ENCODE results near the gene SLC9A5. TPM values are rescaled to one million over a fixed set of nuclear protein-coding genes. Genes with fewer than 3 reads are reported as not detected.

The SLC9A5 gene
- total and polyA plus RNA-seq, 2 donors (not counting 3 experiments of a cell fraction or from before 2014, with no cell fraction given) = 2.7 to 2.8 TPM

DNA sequence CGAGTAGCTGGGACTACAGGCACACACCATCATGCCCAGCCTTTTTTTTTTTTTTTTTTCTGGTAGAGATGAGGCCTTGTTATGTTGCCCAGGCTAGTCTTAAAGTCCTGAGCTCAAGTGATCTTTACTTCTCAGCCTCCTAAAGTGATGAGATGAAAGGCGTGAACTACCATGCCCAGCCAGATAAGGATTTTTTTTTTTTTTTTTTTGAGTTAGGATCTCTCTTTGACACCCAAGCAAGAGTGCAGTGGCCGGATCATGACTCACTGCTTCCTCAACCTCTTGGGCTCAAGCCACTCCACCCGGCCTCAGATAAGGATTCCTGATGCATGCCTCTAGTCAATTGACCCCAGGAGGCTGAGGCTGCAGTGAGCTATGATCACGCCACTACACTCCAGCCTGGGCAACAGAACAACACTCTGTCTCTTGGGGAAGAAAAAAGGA lies 19.4 kb downstream of the SLC9A5 start:
- H4K20me1 ChIP-seq (replicated peaks; ENCODE audit: control insufficient read depth, extremely low read depth, insufficient read depth, low read length) = no peaks in the 10 kb centered on the region
- no peaks in the 10 kb centered on the region for H3K36me3 ChIP-seq (ENCODE audit: control insufficient read depth in 2 of 2, extremely low read depth in 1 of 2, insufficient read depth in 2 of 2, low read length in 2 of 2)
- peak; percentile 87 for DNase-seq (ENCODE audit: low read depth, low spot score)
- peak overlapping the region; percentile 43 for H3K27ac ChIP-seq (ENCODE audit: insufficient read depth, low read depth, low read length)
- no peak overlapping the region for H3K9ac ChIP-seq (replicated peaks; ENCODE audit: extremely low read depth, insufficient read depth, low read length)
- peaks cover 23% of the 10 kb centered on the region for H3K4me1 ChIP-seq (ENCODE audit: control insufficient read depth, extremely low read depth, insufficient read depth, low read length)
- no peaks in the 10 kb centered on the region for H3K27me3 ChIP-seq (ENCODE audit: control insufficient read depth in 2 of 2, insufficient read depth in 2 of 2, low read length in 2 of 2)
- FAIRE-seq = peak; percentile 98
- ChIA-PET CTCF (interaction anchor here (0.6 to 2.0 kb wide), 7 partner anchors 10 to 176 kb away, joined by 3 to 10 read pairs (median 3); no protein-coding TSS in a partner anchor), POLR2A (interaction anchor here (0.7 to 1.2 kb wide), 3 partner anchors 20 to 253 kb away, joined by 6 to 9 read pairs (median 7); no protein-coding TSS in a partner anchor)
- H3K4me2 ChIP-seq (ENCODE audit: insufficient read depth, low read length) = no peak overlapping the region
- H3K9me1 ChIP-seq (replicated peaks; ENCODE audit: control insufficient read depth, extremely low read depth, insufficient read depth, low read length) = no peaks in the 10 kb centered on the region
- dilution Hi-C loops (cut with MboI; ENCODE audit: extremely low pct_ligation_motif_present, low sequenced_read_pairs) = no loop called here
- intact Hi-C loops (cut with micrococcal nuclease) = loop anchor here (1.0 kb wide), 2 partner anchors 9 to 21 kb away; partner anchors contain the start of gene FHOD1
- H3K79me2 ChIP-seq (ENCODE audit: control insufficient read depth, insufficient read depth, low read length) = no peaks in the 10 kb centered on the region
- BruUV-seq (replicated peaks) = no TSS peak
- TF ChIP-seq POLR2AphosphoS5 (IDR thresholded peaks at IDR 0.05; ENCODE audit: insufficient read depth, low read depth, low read length) (peak; percentile 68), POLR2A (IDR thresholded peaks at IDR 0.05; ENCODE audit: low read depth, low read length) (peak; percentile 26), CTCF (IDR thresholded peaks at IDR 0.05; ENCODE audit: extremely low read depth in 1 of 2, insufficient read depth in 1 of 2, low read depth in 1 of 2, low read length in 2 of 2) (no peak), GATA2 (IDR thresholded peaks at IDR 0.05; ENCODE audit: insufficient read depth, insufficient read length, low read depth, low read length) (peak; percentile 82), JUN (IDR thresholded peaks at IDR 0.05; ENCODE audit: borderline replicate concordance, insufficient read depth, insufficient read length, low read depth) (peak; percentile 78), FOS (IDR thresholded peaks at IDR 0.05; ENCODE audit: borderline replicate concordance, insufficient read depth, low read length) (peak; percentile 84), MYC (IDR thresholded peaks at IDR 0.05; ENCODE audit: low read depth, low read length) (no peak)
- TF ChIP-seq, protein P1, sequence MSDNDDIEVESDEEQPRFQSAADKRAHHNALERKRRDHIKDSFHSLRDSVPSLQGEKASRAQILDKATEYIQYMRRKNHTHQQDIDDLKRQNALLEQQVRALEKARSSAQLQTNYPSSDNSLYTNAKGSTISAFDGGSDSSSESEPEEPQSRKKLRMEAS (IDR thresholded peaks at IDR 0.05; ENCODE audit: insufficient read depth, insufficient read length) = no peak
- H3K9me3 ChIP-seq (replicated peaks; ENCODE audit: control insufficient read depth, insufficient read depth, low read length) = no peaks in the 10 kb centered on the region
- no peak overlapping the region for H3K4me3 ChIP-seq (replicated peaks in 1 of 3; ENCODE audit: insufficient read depth in 1 of 3, low read depth in 1 of 3, low read length in 3 of 3)
- no peak overlapping the region for H2AFZ ChIP-seq (ENCODE audit: low read depth, low read length)

All from endothelial cell of umbilical vein (primary cell).